ENCODE results near the gene VPS13C. TPM values are rescaled to one million over a fixed set of nuclear protein-coding genes. Genes with fewer than 3 reads are reported as not detected.

VPS13C gene
- total RNA-seq, 1 donor from 2014 or later: 51.6 TPM

- no peak overlapping the region for H3K9ac ChIP-seq
- H3K27me3 Mint-ChIP-seq (ENCODE audit: insufficient read depth, low read depth): peaks cover 4% of the 10 kb centered on the region
- no peaks in the 10 kb centered on the region for H3F3A ChIP-seq (ENCODE audit: low read depth)
- no peaks in the 10 kb centered on the region for H3K36me3 Mint-ChIP-seq
- no peaks in the 10 kb centered on the region for H3K36me3 ChIP-seq
- no peak overlapping the region for H3K27ac ChIP-seq
- H3K9me3 Mint-ChIP-seq: no peaks in the 10 kb centered on the region
- H3K4me1 ChIP-seq: peaks cover 10% of the 10 kb centered on the region
- H3K27me3 ChIP-seq: no peaks in the 10 kb centered on the region
- H3K4me1 Mint-ChIP-seq: peaks cover 3% of the 10 kb centered on the region
- peak; percentile 70 for DNase-seq (ENCODE audit: low spot score)
- H3K27ac Mint-ChIP-seq: peak overlapping the region; percentile 33
- H4K20me1 ChIP-seq (ENCODE audit: low read depth): no peaks in the 10 kb centered on the region
- no peak overlapping the region for H3K4me3 ChIP-seq
- no peaks in the 10 kb centered on the region for H3K79me2 ChIP-seq (ENCODE audit: low read depth)
- TF ChIP-seq EZH2phosphoT487 (IDR thresholded peaks at IDR 0.05): no peak
- TF ChIP-seq EZH2 (IDR thresholded peaks at IDR 0.05): no peak
- TF ChIP-seq CTCF (IDR thresholded peaks at IDR 0.05): no peak
- no peaks in the 10 kb centered on the region for H3K9me3 ChIP-seq (ENCODE audit: low read depth)
- no peak overlapping the region for H3K4me3 Mint-ChIP-seq
- peak overlapping the region; percentile 21 for H3K4me2 ChIP-seq
- peak overlapping the region; percentile 86 for H2AFZ ChIP-seq (replicated peaks)
These were observed 228.7 kb downstream of the VPS13C start for GRCh38 chr15:61831505-61831921.

- no peak overlapping the region for H3K9ac ChIP-seq
- H3K27ac ChIP-seq: no peak overlapping the region
- H3K9me3 Mint-ChIP-seq: no peaks in the 10 kb centered on the region
- H3F3A ChIP-seq (ENCODE audit: low read depth): no peaks in the 10 kb centered on the region
- no peaks in the 10 kb centered on the region for H3K36me3 ChIP-seq
- H3K4me2 ChIP-seq: no peak overlapping the region
- H3K4me1 ChIP-seq: peaks cover 10% of the 10 kb centered on the region
- no peak for DNase-seq (ENCODE audit: low spot score)
- no peaks in the 10 kb centered on the region for H3K79me2 ChIP-seq (ENCODE audit: low read depth)
- H3K9me3 ChIP-seq (ENCODE audit: low read depth): no peaks in the 10 kb centered on the region
- no peaks in the 10 kb centered on the region for H4K20me1 ChIP-seq (ENCODE audit: low read depth)
- no peak overlapping the region for H3K4me3 ChIP-seq
- no peak overlapping the region for H3K4me3 Mint-ChIP-seq
- H3K27me3 Mint-ChIP-seq (ENCODE audit: insufficient read depth, low read depth): peaks cover 4% of the 10 kb centered on the region
- peak overlapping the region; percentile 57 for H3K27ac Mint-ChIP-seq
- peak overlapping the region; percentile 86 for H2AFZ ChIP-seq (replicated peaks)
- no peaks in the 10 kb centered on the region for H3K27me3 ChIP-seq
- no peak for TF ChIP-seq EZH2 (IDR thresholded peaks at IDR 0.05)
- no peak for TF ChIP-seq CTCF (IDR thresholded peaks at IDR 0.05)
- TF ChIP-seq EZH2phosphoT487 (IDR thresholded peaks at IDR 0.05): no peak
- H3K4me1 Mint-ChIP-seq: peaks cover 3% of the 10 kb centered on the region
- no peaks in the 10 kb centered on the region for H3K36me3 Mint-ChIP-seq
These were observed 229.5 kb downstream of the VPS13C start for GRCh38 chr15:61830536-61831330.

- H2AFZ ChIP-seq (replicated peaks): no peak overlapping the region
- no peak overlapping the region for H3K9ac ChIP-seq
- no peaks in the 10 kb centered on the region for H3K36me3 ChIP-seq
- no peaks in the 10 kb centered on the region for H4K20me1 ChIP-seq (ENCODE audit: low read depth)
- H3K9me3 ChIP-seq (ENCODE audit: low read depth): no peaks in the 10 kb centered on the region
- peaks cover 10% of the 10 kb centered on the region for H3K4me1 ChIP-seq
- TF ChIP-seq CTCF (IDR thresholded peaks at IDR 0.05) (no peak), EZH2 (IDR thresholded peaks at IDR 0.05) (no peak), EZH2phosphoT487 (IDR thresholded peaks at IDR 0.05) (no peak)
- H3F3A ChIP-seq (ENCODE audit: low read depth): no peaks in the 10 kb centered on the region
- Mint-ChIP-seq H3K4me1 (peaks cover 3% of the 10 kb centered on the region), H3K27me3 (ENCODE audit: insufficient read depth, low read depth) (peaks cover 4% of the 10 kb centered on the region), H3K27ac (no peak overlapping the region), H3K9me3 (no peaks in the 10 kb centered on the region), H3K4me3 (no peak overlapping the region), H3K36me3 (no peaks in the 10 kb centered on the region)
- no peak overlapping the region for H3K27ac ChIP-seq
- no peak for DNase-seq (ENCODE audit: low spot score)
- H3K4me2 ChIP-seq: no peak overlapping the region
- H3K79me2 ChIP-seq (ENCODE audit: low read depth): no peaks in the 10 kb centered on the region
- H3K4me3 ChIP-seq: no peak overlapping the region
- no peaks in the 10 kb centered on the region for H3K27me3 ChIP-seq
These were observed 230.7 kb downstream of the VPS13C start for GRCh38 chr15:61829514-61829889.

All from neural progenitor cell (in vitro differentiated cells).